Astrocyte (in vitro differentiated cells and primary cell): ENCODE data around the gene EHD1. TPM values are rescaled to one million over a fixed set of nuclear protein-coding genes. Genes with fewer than 3 reads are reported as not detected.

Source experiments
- DNase-seq: peaks from one replicate; pipeline ENCODE4 v3.0.0-alpha.2; 2010; ENCODE audit warnings: low read depth
- FAIRE-seq: peaks from 2 replicates; lab custom pipeline; 2011; peaks lifted over from hg19 to GRCh38; lab: Jason Lieb, UNC
- H2AFZ ChIP-seq: 2 replicates; pipeline ENCODE4 v1.6.0; 2012; ENCODE audit warnings: low read depth, low read length, inconsistent platforms
- H3K27ac ChIP-seq: 2 replicates; pipeline ENCODE4 v1.5.1; 2011; ENCODE audit warnings: low read depth, low read length, inconsistent platforms
- H3K27me3 ChIP-seq: 2 replicates; pipeline ENCODE4 v1.6.0; 2011; ENCODE audit warnings: low read length, inconsistent platforms; ENCODE audit not compliant: insufficient read depth
- H3K36me3 ChIP-seq: 2 replicates; pipeline ENCODE4 v1.5.1; 2011; ENCODE audit warnings: low read length, inconsistent platforms; ENCODE audit not compliant: insufficient read depth
- H3K4me1 ChIP-seq: 2 replicates; pipeline ENCODE4 v1.5.1; 2011; ENCODE audit warnings: low read length, inconsistent platforms; ENCODE audit not compliant: insufficient read depth
- H3K4me2 ChIP-seq: 2 replicates; pipeline ENCODE4 v1.6.0; 2012; ENCODE audit warnings: low read length, inconsistent platforms
- H3K4me3 ChIP-seq: 2 replicates; pipeline ENCODE4 v1.5.1; 2011; ENCODE audit warnings: low read depth, mild to moderate bottlenecking, low read length, inconsistent platforms; ENCODE audit not compliant: insufficient read depth
- H3K79me2 ChIP-seq: 2 replicates; pipeline ENCODE4 v1.6.0; 2012; ENCODE audit warnings: mild to moderate bottlenecking, low read length, inconsistent platforms; ENCODE audit not compliant: insufficient read depth
- H3K9ac ChIP-seq: 2 replicates; pipeline ENCODE4 v1.6.0; 2012; ENCODE audit warnings: mild to moderate bottlenecking, low read length, inconsistent platforms
- H3K9me3 ChIP-seq: 2 replicates; pipeline ENCODE4 v1.5.1; 2012; ENCODE audit warnings: low read depth, mild to moderate bottlenecking, low read length, inconsistent platforms; ENCODE audit not compliant: insufficient read depth
- H4K20me1 ChIP-seq: 2 replicates; pipeline ENCODE4 v1.6.0; 2012; ENCODE audit warnings: low read length, inconsistent platforms; ENCODE audit not compliant: insufficient read depth
- H3K27ac Mint-ChIP-seq: one replicate; pipeline ENCODE4 v1.8.0; 2021; ENCODE audit warnings: mild to moderate bottlenecking, mixed read lengths; ENCODE audit not compliant: unreplicated experiment
- H3K27me3 Mint-ChIP-seq: one replicate; pipeline ENCODE4 v1.8.0; 2021; ENCODE audit warnings: low read depth, mixed read lengths; ENCODE audit not compliant: unreplicated experiment
- H3K36me3 Mint-ChIP-seq: one replicate; pipeline ENCODE4 v1.8.0; 2021; ENCODE audit warnings: low read depth, mixed read lengths; ENCODE audit not compliant: unreplicated experiment
- H3K4me1 Mint-ChIP-seq: one replicate; pipeline ENCODE4 v1.8.0; 2021; ENCODE audit warnings: low read depth, mixed read lengths; ENCODE audit not compliant: unreplicated experiment
- H3K4me3 Mint-ChIP-seq: one replicate; pipeline ENCODE4 v1.8.0; 2021; ENCODE audit warnings: mild to moderate bottlenecking, moderate library complexity, mixed read lengths; ENCODE audit not compliant: unreplicated experiment
- H3K9me3 Mint-ChIP-seq: one replicate; pipeline ENCODE4 v1.8.0; 2021; ENCODE audit warnings: mild to moderate bottlenecking, mixed read lengths; ENCODE audit not compliant: unreplicated experiment
- CTCF ChIP-seq: IDR thresholded peaks from 2 replicates; pipeline ENCODE4 v1.5.1; 2011; ENCODE audit warnings: low read depth, mild to moderate bottlenecking, inconsistent platforms, low read length, moderate library complexity; ENCODE audit not compliant: insufficient read depth
- EZH2 ChIP-seq: IDR thresholded peaks from 2 replicates; pipeline ENCODE4 v1.6.1; 2012; ENCODE audit warnings: mild to moderate bottlenecking, low read length, inconsistent platforms; ENCODE audit not compliant: insufficient read depth
- total RNA-seq: library from RNA; stranded (reverse); gene quantifications from 2 replicates; pipeline ENCODE4 v1.2.1, GENCODE V29; 2021

EHD1 gene
- total RNA-seq, 1 donor from 2014 or later = 201 TPM

GRCh38 chr11:64923944-64924909, 45.8 kb upstream of the EHD1 start, which contains the start of gene PPP2R5B:
Gene PPP2R5B (plus strand): TSS chr11:64924689. CDS start chr11:64925735, 1,046 bp downstream.
- Histone ChIP-seq H3K4me3 (peak within 1 kb of the TSS; percentile 86), H3K27me3 (no peaks in the 10 kb centered on the region), H2AFZ (peak within 1 kb of the TSS; percentile 82), H3K79me2 (peaks cover 6% of the 10 kb centered on the region), H3K27ac (peak within 1 kb of the TSS; percentile 84), H3K36me3 (peaks cover 3% of the 10 kb centered on the region), H3K4me1 (peaks cover 11% of the 10 kb centered on the region), H3K9ac (peak within 1 kb of the TSS; percentile 82), H3K9me3 (no peaks in the 10 kb centered on the region), H4K20me1 (peaks cover 13% of the 10 kb centered on the region), H3K4me2 (peak within 1 kb of the TSS; percentile 91)
- H3K4me3 Mint-ChIP-seq = peak within 1 kb of the TSS; percentile 96
- H3K27ac Mint-ChIP-seq = peak within 1 kb of the TSS; percentile 99
- TF ChIP-seq EZH2 (no peak), CTCF (no peak)
- no peaks in the 10 kb centered on the region for H3K27me3 Mint-ChIP-seq
- H3K4me1 Mint-ChIP-seq = peaks cover 3% of the 10 kb centered on the region
- peaks cover 7% of the 10 kb centered on the region for H3K36me3 Mint-ChIP-seq
- no peaks in the 10 kb centered on the region for H3K9me3 Mint-ChIP-seq
- peak; percentile 99 for FAIRE-seq
- peak; percentile 92 for DNase-seq

- no peak for DNase-seq
- H3K27me3 Mint-ChIP-seq = no peaks in the 10 kb centered on the region
- Histone ChIP-seq H3K4me1 (peaks cover 13% of the 10 kb centered on the region), H3K4me3 (no peak overlapping the region), H3K27ac (no peak overlapping the region), H3K9ac (peak overlapping the region; percentile 82), H4K20me1 (peaks cover 13% of the 10 kb centered on the region), H2AFZ (peak overlapping the region; percentile 82), H3K36me3 (no peaks in the 10 kb centered on the region), H3K79me2 (peaks cover 6% of the 10 kb centered on the region), H3K4me2 (no peak overlapping the region), H3K27me3 (no peaks in the 10 kb centered on the region), H3K9me3 (no peaks in the 10 kb centered on the region)
- no peak overlapping the region for H3K27ac Mint-ChIP-seq
- H3K9me3 Mint-ChIP-seq = no peaks in the 10 kb centered on the region
- H3K4me1 Mint-ChIP-seq = peaks cover 3% of the 10 kb centered on the region
- TF ChIP-seq EZH2 (no peak), CTCF (no peak)
- no peak overlapping the region for H3K4me3 Mint-ChIP-seq
- peaks cover 7% of the 10 kb centered on the region for H3K36me3 Mint-ChIP-seq
- FAIRE-seq = no peak
Observed at GRCh38 chr11:64923151-64923661, 44.8 kb upstream of the EHD1 start.
